Kidney capillary endothelial cell (primary cell): ENCODE results near the gene SEMA3B.

Experiments
- DNase-seq: peaks from one replicate; pipeline ENCODE4 v3.0.0-alpha.2; 2018; ENCODE audit warnings: low spot score

SEMA3B gene

DNA sequence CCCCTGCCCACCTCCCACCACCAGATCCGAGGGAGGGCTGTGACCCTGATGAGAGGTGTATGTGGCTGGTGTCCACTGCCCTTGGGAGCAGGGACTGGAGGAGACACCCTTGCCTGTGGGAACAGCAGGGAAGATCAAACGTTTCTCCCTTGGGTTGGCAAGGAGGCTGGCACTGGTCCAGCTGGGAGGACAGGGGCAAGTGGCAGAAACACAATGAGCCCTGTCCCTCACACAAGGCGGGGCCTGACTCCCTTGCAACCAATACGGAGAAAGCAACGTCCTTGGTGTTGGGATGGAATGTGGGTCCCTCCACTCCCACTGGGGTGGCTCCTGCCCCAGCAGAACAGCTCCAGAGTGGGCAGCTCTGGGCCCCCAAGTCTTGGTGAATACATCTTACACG lies 48.4 kb downstream of the SEMA3B start:
- DNase-seq = no peak

GRCh38 chr3:50318163-50318562 lies 49.2 kb downstream of the SEMA3B start:
- DNase-seq = no peak

- DNase-seq = no peak
Measured at GRCh38 chr3:50318615-50319014, 49.7 kb downstream of the SEMA3B start.

GRCh38 chr3:50319181-50319893 lies 50.4 kb downstream of the SEMA3B start:
- DNase-seq = no peak

DNA sequence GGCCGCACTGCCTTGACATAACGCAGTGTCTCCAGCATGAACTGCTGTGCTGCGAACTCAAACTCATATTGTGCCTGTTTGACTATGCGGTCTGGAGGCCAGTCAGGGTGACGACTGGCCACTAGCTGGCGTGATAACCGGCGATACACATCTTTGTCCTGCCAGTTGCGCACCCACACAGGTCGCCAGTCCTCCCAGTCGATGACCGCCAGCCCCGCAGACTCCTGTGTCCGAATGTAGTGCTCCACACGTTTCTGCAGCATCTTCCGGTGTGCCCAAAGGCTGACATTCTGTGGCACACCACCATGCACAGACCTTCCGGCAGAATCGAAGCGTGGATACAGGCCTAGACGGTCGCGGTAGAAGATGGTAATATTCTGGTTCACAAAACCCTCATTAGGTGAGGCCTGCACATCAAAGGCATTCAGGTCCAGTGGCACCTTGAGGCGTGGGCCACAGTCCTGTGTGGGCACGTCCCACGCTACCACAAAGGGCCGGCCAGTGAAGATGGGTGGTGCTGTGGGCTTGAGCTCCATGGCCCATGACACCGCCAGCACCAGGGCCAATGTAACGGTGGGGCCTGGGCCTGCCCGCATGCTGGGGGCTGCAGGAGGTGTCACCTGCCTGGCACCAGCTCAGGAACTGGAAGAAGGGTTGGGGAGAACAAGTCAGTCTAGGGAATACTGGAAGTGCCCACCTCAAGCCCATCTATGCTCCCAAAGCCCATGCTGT lies 51.1 kb downstream of the SEMA3B start:
- DNase-seq = no peak

- DNase-seq = no peak
Measured at GRCh38 chr3:50320853-50321335, 51.9 kb downstream of the SEMA3B start.

GRCh38 chr3:50321336-50322114 lies 52.6 kb downstream of the SEMA3B start:
- peak; percentile 75 for DNase-seq

DNA sequence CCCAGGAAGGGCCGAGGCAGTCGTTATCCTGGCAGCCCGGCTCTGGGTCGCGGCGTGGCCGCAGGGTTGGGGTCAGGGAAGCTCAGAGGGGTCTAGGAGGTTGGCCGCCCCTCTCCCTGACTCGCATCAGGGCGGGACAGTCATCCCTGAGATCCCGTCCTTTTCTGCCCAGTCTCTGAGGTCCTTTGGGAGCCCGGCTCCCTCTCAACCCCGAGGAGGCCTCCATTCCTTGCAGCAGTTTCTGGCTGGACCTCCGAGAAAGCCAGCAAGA lies 53.1 kb downstream of the SEMA3B start:
- DNase-seq = no peak

DNA sequence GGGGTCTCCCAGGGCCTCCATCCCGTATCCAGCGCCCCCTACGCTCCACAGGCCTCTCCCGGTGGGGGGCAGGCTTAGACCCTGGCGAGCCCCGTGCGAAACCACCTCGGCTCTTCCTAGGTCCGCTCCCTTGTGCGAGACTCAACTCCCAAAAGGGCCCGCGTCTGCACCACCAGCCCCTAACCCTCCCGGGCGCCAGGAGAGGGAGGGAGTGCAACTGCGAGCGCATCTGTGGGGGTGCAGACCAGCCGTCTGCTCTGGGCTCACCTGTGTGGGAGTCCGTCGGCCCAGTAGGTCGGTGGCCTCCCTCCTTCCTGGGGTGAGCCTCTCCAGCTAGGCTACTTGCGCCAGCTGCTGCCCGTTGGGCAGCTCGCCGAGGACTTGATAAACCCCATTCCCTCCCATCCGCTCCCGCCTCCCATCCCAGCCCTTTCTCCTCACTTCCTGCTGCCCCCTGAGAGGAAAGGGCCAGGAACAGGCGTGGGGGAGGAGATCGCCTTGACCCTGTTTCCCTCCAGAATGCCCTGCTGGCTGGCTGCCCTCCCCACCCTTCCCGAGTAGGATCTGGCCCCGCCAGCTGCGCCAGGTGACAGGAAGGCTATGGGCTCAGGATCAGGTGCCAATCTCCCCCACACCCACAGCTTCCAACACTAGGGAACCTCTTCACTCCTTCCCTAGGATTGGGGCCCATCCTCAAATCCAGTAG lies 53.6 kb downstream of the SEMA3B start, which contains the start of gene HYAL2:
HYAL2 (minus strand) TSS at position 360 of the 706 bp plus-strand sequence. CDS start 2,256 bp downstream, outside the sequence.
- peak; percentile 69 for DNase-seq

DNA sequence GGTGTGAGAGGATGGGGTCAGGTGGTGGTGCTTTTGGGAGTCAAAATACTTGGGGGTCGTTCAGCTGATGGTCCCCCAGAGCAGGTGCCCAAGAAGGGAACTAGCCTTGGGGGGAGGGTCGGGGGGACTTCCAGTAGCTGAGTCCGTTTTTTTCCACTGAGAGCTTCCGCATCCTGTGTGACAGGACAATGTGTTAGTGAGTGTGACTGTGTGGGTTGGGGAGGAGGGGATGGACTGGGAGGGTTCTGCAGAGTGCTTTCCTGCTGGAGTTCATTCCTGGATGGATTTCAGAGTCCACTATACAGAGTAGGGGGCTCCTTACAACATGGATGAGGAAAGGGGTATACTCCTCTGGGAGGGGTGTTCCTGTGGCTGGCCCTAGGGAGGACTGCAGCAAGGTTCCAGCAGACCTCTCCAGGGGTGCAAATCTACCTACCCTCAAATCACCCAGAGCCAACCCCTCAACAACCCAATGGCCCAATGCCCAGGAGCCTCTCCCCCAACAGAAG lies 54.2 kb downstream of the SEMA3B start:
- DNase-seq = peak; percentile 96

GRCh38 chr3:50323614-50324199 lies 54.8 kb downstream of the SEMA3B start:
- peak; percentile 90 for DNase-seq

DNA sequence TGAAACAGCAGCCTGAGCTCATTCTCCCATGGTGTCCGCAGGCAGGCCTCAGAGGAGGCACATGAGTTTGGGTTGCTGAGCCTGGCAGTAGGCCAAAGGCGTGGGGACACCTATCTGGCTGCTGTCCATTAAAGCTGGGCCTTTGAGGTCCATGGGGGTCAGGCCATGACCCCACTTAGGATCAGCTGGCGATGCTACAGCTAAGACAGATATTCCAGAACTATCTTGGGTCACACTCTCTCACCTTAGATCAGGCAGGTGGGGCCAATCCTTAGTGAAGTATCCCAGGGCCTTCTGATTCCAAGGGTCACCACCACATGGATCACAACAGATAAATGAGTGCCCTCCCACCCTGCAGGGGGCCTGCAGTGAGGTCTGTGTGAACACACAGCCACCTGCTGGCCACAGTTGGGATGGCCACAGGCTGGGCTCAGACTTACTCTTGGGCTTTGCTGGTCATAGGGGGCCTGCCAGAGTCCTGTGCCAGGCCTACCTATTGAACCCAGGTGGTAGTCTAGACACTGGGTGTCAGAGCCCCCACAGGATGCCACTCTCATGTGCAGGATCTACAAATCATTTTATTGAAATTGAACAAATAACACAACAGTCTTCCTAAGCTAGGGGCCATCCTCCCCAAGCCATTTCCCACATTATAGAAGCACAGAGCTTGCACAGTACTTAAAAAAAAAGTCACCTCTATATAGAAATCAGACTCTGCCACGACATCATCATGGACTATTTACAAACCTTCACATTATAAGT lies 55.6 kb downstream of the SEMA3B start:
- peak; percentile 88 for DNase-seq

- DNase-seq = no peak
Measured at GRCh38 chr3:50325113-50325480, 56.1 kb downstream of the SEMA3B start.

- no peak for DNase-seq
Measured at GRCh38 chr3:50325497-50326181, 56.7 kb downstream of the SEMA3B start.

- no peak for DNase-seq
Measured at GRCh38 chr3:50326182-50326541, 57.2 kb downstream of the SEMA3B start.

DNA sequence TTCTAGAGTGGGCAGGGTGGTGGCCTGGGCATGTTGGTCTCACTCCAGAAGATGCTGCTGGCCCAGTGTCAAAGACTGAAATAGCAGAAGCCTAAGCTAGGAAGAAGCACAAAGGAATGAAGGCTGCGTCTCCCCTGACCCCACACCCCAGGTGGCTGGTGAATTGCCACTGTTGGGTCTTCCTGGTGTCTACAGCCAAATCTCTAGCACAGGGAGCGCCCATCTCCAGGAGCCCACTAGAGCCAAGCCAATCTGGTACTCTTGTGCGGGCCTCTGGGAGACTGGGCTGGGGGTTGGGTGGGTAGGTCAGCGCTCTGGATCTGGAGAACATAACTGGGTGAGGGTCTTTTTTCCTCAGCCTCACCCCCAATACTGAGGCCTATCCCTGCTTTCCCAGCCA lies 58.2 kb downstream of the SEMA3B start:
- no peak for DNase-seq
